Fibroblast of lung (primary cell): Measurements from ENCODE around the gene SMARCA4. TPM values are rescaled to one million over a fixed set of nuclear protein-coding genes. Genes with fewer than 3 reads are reported as not detected.

Experiments used
- DNase-seq, 2 donors: peaks; one replicate each; pipeline versions ENCODE4 v3.0.0 to v3.0.0-alpha.2; 2010; ENCODE audit warnings: low read depth in 2 of 2
- H2AFZ ChIP-seq: 2 replicates; pipeline ENCODE4 v1.5.1; 2012; ENCODE audit warnings: low read length, control low read depth, inconsistent platforms
- H3K27ac ChIP-seq: 2 replicates; pipeline ENCODE4 v1.5.1; 2011; ENCODE audit warnings: low read length, control low read depth; ENCODE audit not compliant: insufficient read depth
- H3K27me3 ChIP-seq: 2 replicates; pipeline ENCODE4 v1.5.1; 2011; ENCODE audit warnings: mild to moderate bottlenecking, low read length; ENCODE audit not compliant: control insufficient read depth, insufficient read depth
- H3K36me3 ChIP-seq: 2 replicates; pipeline ENCODE4 v1.5.1; 2011; ENCODE audit warnings: low read length; ENCODE audit not compliant: control insufficient read depth, insufficient read depth
- H3K4me1 ChIP-seq: 2 replicates; pipeline ENCODE4 v1.5.1; 2011; ENCODE audit warnings: low read length; ENCODE audit not compliant: control insufficient read depth, insufficient read depth; ENCODE audit errors: extremely low read depth
- H3K4me2 ChIP-seq: 2 replicates; pipeline ENCODE4 v1.5.1; 2011; ENCODE audit warnings: low read length, control low read depth; ENCODE audit not compliant: insufficient read depth; ENCODE audit errors: extremely low read depth
- H3K4me3 ChIP-seq, 4 experiments: fragments of 200-600 bp in 1 of 4; sonication (generic) in 1 of 4; replicated peaks in 1 of 4; 2 replicates each; pipeline ENCODE4 v1.5.1; 2011 to 2016; ENCODE audit warnings: low read length in 4 of 4, low read depth in 3 of 4, mild to moderate bottlenecking in 3 of 4, control low read depth in 2 of 4, inconsistent platforms in 1 of 4, mixed read lengths in 1 of 4; ENCODE audit not compliant: insufficient read depth in 1 of 4; ENCODE audit errors: control extremely low read depth in 1 of 4
- H3K79me2 ChIP-seq: 2 replicates; pipeline ENCODE4 v1.5.1; 2012; ENCODE audit warnings: mild to moderate bottlenecking, low read length, inconsistent platforms; ENCODE audit not compliant: control insufficient read depth, insufficient read depth
- H3K9ac ChIP-seq: 2 replicates; pipeline ENCODE4 v1.5.1; 2011; ENCODE audit warnings: mild to moderate bottlenecking, low read length, control low read depth; ENCODE audit not compliant: insufficient read depth
- H3K9me3 ChIP-seq: 2 replicates; pipeline ENCODE4 v1.5.1; 2012; ENCODE audit warnings: low read depth, low read length; ENCODE audit not compliant: control insufficient read depth, insufficient read depth
- H4K20me1 ChIP-seq: 2 replicates; pipeline ENCODE4 v1.5.1; 2011; ENCODE audit warnings: low read length; ENCODE audit not compliant: control insufficient read depth, insufficient read depth; ENCODE audit errors: extremely low read depth
- EZH2 ChIP-seq: IDR thresholded peaks from 2 replicates; pipeline ENCODE4 v1.5.1; 2012; ENCODE audit warnings: low read length, control low read depth, mild to moderate bottlenecking; ENCODE audit errors: missing control alignments
- polyA plus RNA-seq, 2 donors: library from polyadenylated mRNA; depleted of rRNA in 1 of 2; stranded (reverse) in 1 of 2; unstranded in 1 of 2; fragments of >200 nt; gene quantifications; 2 replicates each; pipeline ENCODE4 v1.2.1, GENCODE V29; 2011 to 2012; ENCODE audit warnings: missing spikeins in 1 of 2
- total RNA-seq: library from RNA; depleted of rRNA; stranded (reverse); fragments of >200 nt; gene quantifications from 2 replicates; pipeline ENCODE4 v1.2.1, GENCODE V29; 2014
- TF ChIP-seq, protein P1 (sequence below), 2 donors: IDR thresholded peaks in 1 of 2; conservative IDR thresholded peaks in 1 of 2; 1 replicate in 1 of 2; 2 replicates in 1 of 2; pipeline ENCODE4 v1.5.1; 2011 to 2012; ENCODE audit warnings: low read length in 2 of 2, control low read depth in 1 of 2, inconsistent platforms in 1 of 2, low read depth in 1 of 2, mild to moderate bottlenecking in 1 of 2

SMARCA4 gene
- total and polyA plus RNA-seq, 2 donors (not counting 1 experiment from before 2014, with no cell fraction given) = 28.1 to 61.1 TPM

DNA sequence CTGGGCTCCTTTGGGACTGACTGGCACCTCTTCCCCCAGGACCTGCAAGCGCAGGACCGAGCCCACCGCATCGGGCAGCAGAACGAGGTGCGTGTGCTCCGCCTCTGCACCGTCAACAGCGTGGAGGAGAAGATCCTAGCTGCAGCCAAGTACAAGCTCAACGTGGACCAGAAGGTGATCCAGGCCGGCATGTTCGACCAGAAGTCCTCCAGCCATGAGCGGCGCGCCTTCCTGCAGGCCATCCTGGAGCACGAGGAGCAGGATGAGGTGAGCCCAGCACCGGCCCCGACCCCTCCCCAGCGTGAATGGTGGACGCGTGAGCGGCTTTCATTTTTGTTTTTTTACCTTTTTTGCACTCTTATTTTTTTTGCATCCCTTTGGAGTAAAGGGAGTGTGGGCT lies 72.4 kb downstream of the SMARCA4 start:
- Histone ChIP-seq H3K9me3 (no peaks in the 10 kb centered on the region), H3K4me1 (no peaks in the 10 kb centered on the region), H3K4me3 (no peak overlapping the region), H3K36me3 (peaks cover 51% of the 10 kb centered on the region), H2AFZ (no peak overlapping the region), H3K27me3 (no peaks in the 10 kb centered on the region), H3K27ac (no peak overlapping the region), H3K4me2 (no peak overlapping the region), H4K20me1 (no peaks in the 10 kb centered on the region), H3K9ac (no peak overlapping the region), H3K79me2 (peaks cover 2% of the 10 kb centered on the region)
- no peak for DNase-seq
- TF ChIP-seq EZH2 = no peak
- TF ChIP-seq, protein P1, sequence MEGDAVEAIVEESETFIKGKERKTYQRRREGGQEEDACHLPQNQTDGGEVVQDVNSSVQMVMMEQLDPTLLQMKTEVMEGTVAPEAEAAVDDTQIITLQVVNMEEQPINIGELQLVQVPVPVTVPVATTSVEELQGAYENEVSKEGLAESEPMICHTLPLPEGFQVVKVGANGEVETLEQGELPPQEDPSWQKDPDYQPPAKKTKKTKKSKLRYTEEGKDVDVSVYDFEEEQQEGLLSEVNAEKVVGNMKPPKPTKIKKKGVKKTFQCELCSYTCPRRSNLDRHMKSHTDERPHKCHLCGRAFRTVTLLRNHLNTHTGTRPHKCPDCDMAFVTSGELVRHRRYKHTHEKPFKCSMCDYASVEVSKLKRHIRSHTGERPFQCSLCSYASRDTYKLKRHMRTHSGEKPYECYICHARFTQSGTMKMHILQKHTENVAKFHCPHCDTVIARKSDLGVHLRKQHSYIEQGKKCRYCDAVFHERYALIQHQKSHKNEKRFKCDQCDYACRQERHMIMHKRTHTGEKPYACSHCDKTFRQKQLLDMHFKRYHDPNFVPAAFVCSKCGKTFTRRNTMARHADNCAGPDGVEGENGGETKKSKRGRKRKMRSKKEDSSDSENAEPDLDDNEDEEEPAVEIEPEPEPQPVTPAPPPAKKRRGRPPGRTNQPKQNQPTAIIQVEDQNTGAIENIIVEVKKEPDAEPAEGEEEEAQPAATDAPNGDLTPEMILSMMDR (conservative IDR thresholded peaks at IDR 0.05 in 1 of 2, IDR thresholded peaks at IDR 0.05 in 1 of 2; ENCODE audit: low read depth in 1 of 2, low read length in 2 of 2) = no peak

DNA sequence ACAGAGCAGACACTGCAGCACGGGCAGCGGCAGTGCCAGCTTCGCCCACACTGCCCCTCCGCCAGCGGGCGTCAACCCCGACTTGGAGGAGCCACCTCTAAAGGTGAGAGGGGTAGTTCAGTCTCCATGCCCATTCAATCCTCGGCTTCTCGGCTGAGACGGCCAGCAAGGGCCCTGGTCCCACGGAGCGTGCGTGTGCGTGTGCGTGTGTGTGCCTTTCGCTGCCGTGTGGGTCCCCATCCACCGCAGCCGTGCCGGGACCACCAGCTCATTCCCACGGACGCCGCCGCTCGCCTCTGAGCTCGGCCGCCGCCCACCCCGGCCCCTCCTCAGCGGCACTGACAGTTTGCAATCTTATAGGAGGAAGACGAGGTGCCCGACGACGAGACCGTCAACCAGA lies 72.9 kb downstream of the SMARCA4 start:
- no peaks in the 10 kb centered on the region for H3K4me1 ChIP-seq
- H4K20me1 ChIP-seq = no peaks in the 10 kb centered on the region
- no peak overlapping the region for H3K27ac ChIP-seq
- no peaks in the 10 kb centered on the region for H3K27me3 ChIP-seq
- no peak overlapping the region for H3K4me2 ChIP-seq
- H3K79me2 ChIP-seq = peaks cover 4% of the 10 kb centered on the region
- H3K36me3 ChIP-seq = peaks cover 51% of the 10 kb centered on the region
- no peaks in the 10 kb centered on the region for H3K9me3 ChIP-seq
- no peak for DNase-seq
- H2AFZ ChIP-seq = no peak overlapping the region
- no peak for TF ChIP-seq EZH2
- TF ChIP-seq, protein P1 (conservative IDR thresholded peaks at IDR 0.05 in 1 of 2, IDR thresholded peaks at IDR 0.05 in 1 of 2; ENCODE audit: low read depth in 1 of 2, low read length in 2 of 2) = no peak
- no peak overlapping the region for H3K4me3 ChIP-seq
- no peak overlapping the region for H3K9ac ChIP-seq

DNA sequence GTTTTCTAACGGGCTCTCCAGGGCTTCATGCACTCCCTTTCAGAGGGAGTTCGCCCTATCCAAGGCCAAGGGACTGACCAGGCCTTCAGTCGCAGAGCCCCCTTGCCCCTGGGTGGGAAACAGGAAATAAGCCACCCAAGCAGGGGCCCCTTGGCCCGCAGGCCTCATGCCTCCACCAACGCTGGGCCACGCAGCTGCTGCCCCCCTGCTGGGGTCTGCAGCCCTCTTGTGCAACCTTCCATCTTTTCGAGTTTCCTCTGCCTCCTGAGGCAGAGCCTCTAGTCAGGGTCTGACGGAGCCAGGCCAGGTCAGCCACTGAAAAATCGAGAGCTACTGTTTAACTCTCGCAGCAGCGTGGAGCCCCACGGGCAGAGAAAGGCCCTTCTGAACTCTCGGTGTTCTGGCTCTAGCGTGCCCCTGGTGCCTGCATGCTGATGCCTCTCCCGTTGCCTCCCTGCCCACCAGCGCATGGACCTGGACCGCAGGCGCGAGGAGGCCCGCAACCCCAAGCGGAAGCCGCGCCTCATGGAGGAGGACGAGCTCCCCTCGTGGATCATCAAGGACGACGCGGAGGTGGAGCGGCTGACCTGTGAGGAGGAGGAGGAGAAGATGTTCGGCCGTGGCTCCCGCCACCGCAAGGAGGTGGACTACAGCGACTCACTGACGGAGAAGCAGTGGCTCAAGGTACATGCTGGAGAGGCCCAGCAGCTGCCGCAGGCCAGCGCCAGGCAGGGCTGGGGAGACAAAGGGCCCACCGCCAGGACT lies 73.8 kb downstream of the SMARCA4 start:
- Histone ChIP-seq H3K4me2 (no peak overlapping the region), H3K27ac (no peak overlapping the region), H3K4me3 (no peak overlapping the region), H3K9ac (no peak overlapping the region), H2AFZ (no peak overlapping the region), H3K9me3 (no peaks in the 10 kb centered on the region), H3K79me2 (peaks cover 4% of the 10 kb centered on the region), H3K27me3 (no peaks in the 10 kb centered on the region), H3K36me3 (peaks cover 50% of the 10 kb centered on the region), H3K4me1 (no peaks in the 10 kb centered on the region), H4K20me1 (no peaks in the 10 kb centered on the region)
- TF ChIP-seq, protein P1 (conservative IDR thresholded peaks at IDR 0.05 in 1 of 2, IDR thresholded peaks at IDR 0.05 in 1 of 2; ENCODE audit: low read depth in 1 of 2, low read length in 2 of 2) = no peak
- no peak for TF ChIP-seq EZH2
- no peak for DNase-seq
